ENCODE data around the gene PSMA2. TPM values are rescaled to one million over a fixed set of nuclear protein-coding genes. Genes with fewer than 3 reads are reported as not detected.

The PSMA2 gene
- total RNA-seq, 3 donors from 2014 or later = 52.1 to 69.9 (median 60.2) TPM

DNA sequence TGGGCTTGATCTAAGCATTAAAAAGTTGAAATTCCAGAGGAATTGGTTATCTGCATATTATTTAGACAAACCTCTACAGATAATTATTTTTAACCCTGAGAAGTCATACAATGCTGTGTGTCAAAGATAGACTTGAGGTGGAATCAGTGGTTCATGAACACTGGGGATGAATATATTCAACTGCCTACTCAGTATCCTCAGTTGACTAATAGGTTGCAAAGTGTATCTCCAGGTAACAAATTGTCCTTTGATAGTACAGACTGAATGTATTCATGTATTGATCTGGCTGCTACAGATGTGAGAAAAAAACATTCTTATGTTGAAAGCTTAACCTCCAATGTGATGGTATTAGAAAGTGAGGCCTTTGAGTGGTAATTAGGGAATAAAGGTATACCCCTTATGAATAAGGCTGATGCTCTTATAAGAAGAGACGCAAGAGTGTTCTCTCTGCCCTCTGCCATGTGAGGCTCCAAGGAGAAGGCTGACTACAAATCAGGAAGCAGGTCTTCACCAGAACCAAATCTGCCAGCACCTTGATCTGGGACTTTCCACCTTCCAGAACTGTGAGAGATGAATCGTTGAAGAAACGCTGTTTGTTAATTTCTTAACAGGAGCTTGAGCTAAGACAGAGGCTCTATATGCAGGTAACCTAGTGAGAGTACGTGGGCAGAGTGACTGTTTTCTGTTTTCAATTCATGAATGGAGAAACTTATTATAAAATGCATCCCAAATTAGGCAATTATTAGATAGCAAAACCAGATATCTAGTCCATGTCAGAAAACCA, 7.7 kb upstream of the PSMA2 start:
- no peak for DNase-seq (ENCODE audit: low spot score in 2 of 2)
- H3K27ac ChIP-seq = no peak overlapping the region
- H3K27me3 ChIP-seq = no peaks in the 10 kb centered on the region
- intact Hi-C loops (cut with DNase I; ENCODE audit: low total_unique reads) = loop anchor here (2.0 kb wide), 1 partner anchor 15 kb away; no protein-coding TSS in a partner anchor
- no peak overlapping the region for H3K4me3 ChIP-seq
- H3K4me1 ChIP-seq = no peaks in the 10 kb centered on the region
- no peak for TF ChIP-seq POLR2A (IDR thresholded peaks at IDR 0.05)
- TF ChIP-seq, protein P1, sequence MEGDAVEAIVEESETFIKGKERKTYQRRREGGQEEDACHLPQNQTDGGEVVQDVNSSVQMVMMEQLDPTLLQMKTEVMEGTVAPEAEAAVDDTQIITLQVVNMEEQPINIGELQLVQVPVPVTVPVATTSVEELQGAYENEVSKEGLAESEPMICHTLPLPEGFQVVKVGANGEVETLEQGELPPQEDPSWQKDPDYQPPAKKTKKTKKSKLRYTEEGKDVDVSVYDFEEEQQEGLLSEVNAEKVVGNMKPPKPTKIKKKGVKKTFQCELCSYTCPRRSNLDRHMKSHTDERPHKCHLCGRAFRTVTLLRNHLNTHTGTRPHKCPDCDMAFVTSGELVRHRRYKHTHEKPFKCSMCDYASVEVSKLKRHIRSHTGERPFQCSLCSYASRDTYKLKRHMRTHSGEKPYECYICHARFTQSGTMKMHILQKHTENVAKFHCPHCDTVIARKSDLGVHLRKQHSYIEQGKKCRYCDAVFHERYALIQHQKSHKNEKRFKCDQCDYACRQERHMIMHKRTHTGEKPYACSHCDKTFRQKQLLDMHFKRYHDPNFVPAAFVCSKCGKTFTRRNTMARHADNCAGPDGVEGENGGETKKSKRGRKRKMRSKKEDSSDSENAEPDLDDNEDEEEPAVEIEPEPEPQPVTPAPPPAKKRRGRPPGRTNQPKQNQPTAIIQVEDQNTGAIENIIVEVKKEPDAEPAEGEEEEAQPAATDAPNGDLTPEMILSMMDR (IDR thresholded peaks at IDR 0.05) = no peak
- TF ChIP-seq POLR2AphosphoS5 (IDR thresholded peaks at IDR 0.05) = no peak
- H3K9me3 ChIP-seq = no peaks in the 10 kb centered on the region
- H3K36me3 ChIP-seq = no peaks in the 10 kb centered on the region

DNA sequence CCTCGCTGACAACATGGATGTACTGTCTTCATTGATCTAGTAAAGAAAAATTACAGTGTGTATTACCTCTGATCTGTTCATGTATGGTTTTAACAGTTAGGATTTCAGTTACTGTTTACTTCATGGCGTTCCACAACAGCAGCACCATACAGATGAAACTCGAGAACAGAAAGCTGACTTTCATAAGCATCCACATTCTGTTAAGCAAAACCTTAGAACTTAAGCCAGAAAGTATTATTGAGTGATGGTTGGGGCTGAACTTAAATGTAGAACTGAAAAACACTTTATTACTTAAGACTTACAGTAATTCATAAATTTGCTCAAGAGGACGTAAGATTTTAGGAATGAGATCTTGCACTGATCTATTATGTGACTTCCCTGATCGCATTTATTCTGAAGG, 3.9 kb upstream of the PSMA2 start:
- H3K27ac ChIP-seq = no peak overlapping the region
- no peaks in the 10 kb centered on the region for H3K36me3 ChIP-seq
- H3K4me3 ChIP-seq = no peak overlapping the region
- no peak for TF ChIP-seq POLR2A (IDR thresholded peaks at IDR 0.05)
- TF ChIP-seq POLR2AphosphoS5 (IDR thresholded peaks at IDR 0.05) = no peak
- TF ChIP-seq, protein P1 (IDR thresholded peaks at IDR 0.05) = no peak
- peaks cover 0 to 8% of the 10 kb centered on the region in 2 donors for H3K4me1 ChIP-seq
- no peaks in the 10 kb centered on the region for H3K9me3 ChIP-seq
- DNase-seq (ENCODE audit: low spot score in 2 of 2) = no peak
- no peaks in the 10 kb centered on the region for H3K27me3 ChIP-seq
- intact Hi-C loops (cut with DNase I; ENCODE audit: low total_unique reads) = no loop called here

DNA sequence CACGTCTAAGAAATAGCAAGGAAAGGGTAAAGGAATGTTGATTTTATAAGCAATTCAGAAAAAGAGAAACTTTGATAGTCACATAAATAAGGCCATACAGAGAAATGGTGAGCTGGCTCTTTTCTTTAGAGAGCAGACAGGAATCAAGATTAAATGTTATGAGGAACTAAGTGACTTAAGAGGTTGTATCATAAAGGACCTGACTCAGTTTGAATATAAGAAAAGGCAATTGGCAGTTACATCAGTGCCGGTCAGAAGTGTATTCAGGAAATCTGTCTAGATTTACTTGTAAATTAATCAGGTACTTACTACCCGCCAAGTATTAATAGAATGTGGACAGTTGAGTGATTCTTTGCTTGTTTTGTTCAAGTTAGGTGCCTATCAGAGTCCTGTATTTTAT, 2.3 kb upstream of the PSMA2 start:
- Histone ChIP-seq H3K4me3 (no peak overlapping the region), H3K4me1 (peaks cover 4 to 8% of the 10 kb centered on the region in 2 donors), H3K27ac (no peak overlapping the region), H3K9me3 (no peaks in the 10 kb centered on the region), H3K27me3 (no peaks in the 10 kb centered on the region), H3K36me3 (no peaks in the 10 kb centered on the region)
- no peak for DNase-seq (ENCODE audit: low spot score in 2 of 2)
- no peak for TF ChIP-seq POLR2A (IDR thresholded peaks at IDR 0.05)
- TF ChIP-seq, protein P1 (IDR thresholded peaks at IDR 0.05) = no peak
- TF ChIP-seq POLR2AphosphoS5 (IDR thresholded peaks at IDR 0.05) = no peak
- intact Hi-C loops (cut with DNase I; ENCODE audit: low total_unique reads) = no loop called here

DNA sequence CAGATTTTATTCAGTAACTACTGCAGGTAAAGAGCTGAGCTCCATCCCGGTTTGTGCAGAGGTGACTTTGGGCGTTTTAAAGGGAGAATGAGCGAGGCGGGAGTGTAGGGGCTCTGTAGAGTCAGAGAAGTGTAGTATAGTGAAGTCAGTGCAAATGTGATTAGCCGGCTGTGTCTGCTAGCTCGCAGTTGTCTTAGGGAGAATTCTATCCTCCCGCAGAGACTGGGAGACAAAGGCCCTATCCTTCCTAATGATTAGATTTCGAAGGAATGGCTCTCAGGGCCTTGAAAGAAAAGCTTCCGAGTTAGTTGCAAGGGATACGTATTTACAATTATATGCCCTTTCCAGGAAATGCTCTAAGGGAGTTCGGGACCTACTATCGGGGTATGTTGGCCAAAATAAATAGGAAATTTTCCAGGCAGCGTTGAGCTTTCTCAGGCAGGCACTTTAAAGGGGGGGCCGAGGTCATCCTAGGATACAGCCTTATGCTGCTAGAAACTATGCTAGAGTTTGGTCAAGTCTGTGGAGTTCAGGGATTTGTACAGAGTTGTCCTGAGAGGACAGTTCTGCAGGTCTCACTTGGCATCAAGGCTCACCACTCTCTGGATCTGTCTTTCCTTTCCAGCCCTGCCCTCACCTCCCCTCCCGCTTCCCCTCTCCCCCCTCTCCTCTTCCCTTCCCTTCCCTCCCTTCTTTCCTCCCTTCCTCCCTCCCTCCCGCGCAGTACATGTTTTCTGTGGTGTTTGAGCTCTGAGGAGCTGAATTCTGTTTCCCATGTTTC, 1.0 kb upstream of the PSMA2 start:
- H3K4me1 ChIP-seq = peaks cover 5 to 8% of the 10 kb centered on the region in 2 donors
- TF ChIP-seq POLR2A (IDR thresholded peaks at IDR 0.05) = no peak
- TF ChIP-seq, protein P1 (IDR thresholded peaks at IDR 0.05) = no peak
- no peak for TF ChIP-seq POLR2AphosphoS5 (IDR thresholded peaks at IDR 0.05)
- intact Hi-C loops (cut with DNase I; ENCODE audit: low total_unique reads) = no loop called here
- H3K9me3 ChIP-seq = no peaks in the 10 kb centered on the region
- H3K27ac ChIP-seq = peak overlapping the region; percentile 51 to 86
- DNase-seq (ENCODE audit: low spot score in 2 of 2) = no peak
- H3K36me3 ChIP-seq = no peaks in the 10 kb centered on the region
- H3K27me3 ChIP-seq = no peaks in the 10 kb centered on the region
- peak overlapping the region; percentile 89 to 97 (median 90) for H3K4me3 ChIP-seq

DNA sequence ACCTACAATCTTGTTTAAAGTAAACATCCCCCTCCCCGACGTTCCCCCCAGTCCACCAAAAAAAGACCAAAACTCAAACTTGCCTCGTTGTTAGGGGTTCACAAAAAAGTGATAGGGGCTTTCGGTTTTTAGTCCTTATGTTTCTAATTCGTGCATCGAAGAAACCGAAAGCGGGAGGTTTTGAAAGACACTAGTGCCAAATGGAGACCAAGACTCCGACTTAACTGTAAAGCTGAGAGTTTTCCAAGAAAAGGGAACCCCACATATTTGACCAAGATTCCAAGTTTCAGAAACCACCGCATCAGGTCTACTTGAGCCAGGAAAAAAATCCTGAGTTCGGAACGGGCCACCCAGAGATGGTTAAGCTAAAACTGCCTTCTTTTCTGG, 534 bp downstream of the PSMA2 start:
- Histone ChIP-seq H3K4me1 (peaks cover 5 to 8% of the 10 kb centered on the region in 2 donors), H3K27ac (peak overlapping the region; percentile 86 to 88), H3K27me3 (no peaks in the 10 kb centered on the region), H3K36me3 (no peaks in the 10 kb centered on the region), H3K9me3 (no peaks in the 10 kb centered on the region), H3K4me3 (peak overlapping the region; percentile 89 to 97 (median 90))
- DNase-seq (ENCODE audit: low spot score in 2 of 2) = no peak
- TF ChIP-seq POLR2AphosphoS5 (IDR thresholded peaks at IDR 0.05) (no peak), POLR2A (IDR thresholded peaks at IDR 0.05) (no peak)
- TF ChIP-seq, protein P1 (IDR thresholded peaks at IDR 0.05) = no peak
- intact Hi-C loops (cut with DNase I; ENCODE audit: low total_unique reads) = no loop called here

Measured in breast epithelium (tissue), 4 donors.